PC-9 (cell line): ENCODE results near the gene TMOD3.

ENCODE experiments used
- EZH2 ChIP-seq: fragments of 200-600 bp; sonication (generic); IDR thresholded peaks from 2 replicates; pipeline ENCODE4 v1.8.0; 2017; ENCODE audit warnings: antibody characterized with exemption, low read depth
- TF ChIP-seq, protein P1 (sequence below): fragments of 200-600 bp; sonication (generic); conservative IDR thresholded peaks from 2 replicates; pipeline ENCODE4 v1.6.1; 2017; ENCODE audit warnings: mixed run types, antibody characterized with exemption, mild to moderate bottlenecking, moderate library complexity

DNA sequence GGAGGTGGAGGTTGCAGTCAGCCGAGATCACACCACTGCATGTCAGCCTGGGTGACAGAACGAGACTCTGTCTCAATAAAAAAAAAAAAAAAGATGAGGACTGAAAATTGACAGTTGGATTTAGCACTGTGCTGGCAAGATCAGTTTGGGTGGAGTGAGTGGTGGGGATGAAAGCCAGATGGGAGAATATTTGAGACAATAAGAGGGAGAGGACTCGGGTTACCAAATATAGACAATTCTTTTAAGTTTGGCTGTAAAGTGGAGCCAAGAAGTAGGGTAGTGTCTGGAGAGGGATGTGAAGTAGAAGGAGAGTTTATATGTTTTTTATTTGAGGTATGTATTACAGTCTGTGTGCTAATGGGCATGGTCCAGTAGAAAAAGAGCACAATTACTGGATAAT is 20.4 kb downstream of the TMOD3 start:
- TF ChIP-seq, protein P1, sequence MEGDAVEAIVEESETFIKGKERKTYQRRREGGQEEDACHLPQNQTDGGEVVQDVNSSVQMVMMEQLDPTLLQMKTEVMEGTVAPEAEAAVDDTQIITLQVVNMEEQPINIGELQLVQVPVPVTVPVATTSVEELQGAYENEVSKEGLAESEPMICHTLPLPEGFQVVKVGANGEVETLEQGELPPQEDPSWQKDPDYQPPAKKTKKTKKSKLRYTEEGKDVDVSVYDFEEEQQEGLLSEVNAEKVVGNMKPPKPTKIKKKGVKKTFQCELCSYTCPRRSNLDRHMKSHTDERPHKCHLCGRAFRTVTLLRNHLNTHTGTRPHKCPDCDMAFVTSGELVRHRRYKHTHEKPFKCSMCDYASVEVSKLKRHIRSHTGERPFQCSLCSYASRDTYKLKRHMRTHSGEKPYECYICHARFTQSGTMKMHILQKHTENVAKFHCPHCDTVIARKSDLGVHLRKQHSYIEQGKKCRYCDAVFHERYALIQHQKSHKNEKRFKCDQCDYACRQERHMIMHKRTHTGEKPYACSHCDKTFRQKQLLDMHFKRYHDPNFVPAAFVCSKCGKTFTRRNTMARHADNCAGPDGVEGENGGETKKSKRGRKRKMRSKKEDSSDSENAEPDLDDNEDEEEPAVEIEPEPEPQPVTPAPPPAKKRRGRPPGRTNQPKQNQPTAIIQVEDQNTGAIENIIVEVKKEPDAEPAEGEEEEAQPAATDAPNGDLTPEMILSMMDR: no peak
- TF ChIP-seq EZH2: no peak
